K562 (cell line): Measurements from ENCODE around the gene USF2. TPM values are rescaled to one million over a fixed set of nuclear protein-coding genes. Genes with fewer than 3 reads are reported as not detected.

Experiments
- DMBX1 ChIP-seq: fragments of 250-450 bp; sonication (Bioruptor Pico); IDR thresholded peaks from 2 replicates; pipeline ENCODE4 v1.8.0; 2022; ENCODE audit warnings: inconsistent platforms, mild to moderate bottlenecking, moderate library complexity, borderline replicate concordance
- E2F6 ChIP-seq, 2 experiments: IDR thresholded peaks; 2 replicates each; pipeline ENCODE4 v1.6.1; 2011; ENCODE audit warnings: borderline replicate concordance in 1 of 2, control low read depth in 1 of 2, low read depth in 1 of 2, low read length in 1 of 2, mild to moderate bottlenecking in 1 of 2, mixed read lengths in 1 of 2, moderate library complexity in 1 of 2; ENCODE audit not compliant: insufficient read depth in 1 of 2, insufficient read length in 1 of 2, poor library complexity in 1 of 2, severe bottlenecking in 1 of 2; ENCODE audit errors: extremely low read depth in 1 of 2
- GTF2F1 ChIP-seq: IDR thresholded peaks from 2 replicates; pipeline ENCODE4 v1.6.1; 2011; ENCODE audit warnings: low read depth, low read length, improper control_type of control experiment
- HNRNPK ChIP-seq: fragments of 200-400 bp; formaldehyde crosslinking; IDR thresholded peaks from one replicate; pipeline ENCODE4 v1.6.1; 2018; ENCODE audit warnings: mild to moderate bottlenecking, low read depth, low read length; ENCODE audit not compliant: poor library complexity, severe bottlenecking
- MAFK ChIP-seq: IDR thresholded peaks from 2 replicates; pipeline ENCODE4 v1.6.1; 2011; ENCODE audit warnings: low read length, improper control_type of control experiment
- MEF2D ChIP-seq: conservative IDR thresholded peaks from 2 replicates; pipeline ENCODE4 v1.6.1; 2016; ENCODE audit warnings: low read depth, missing genetic modification characterization, missing compliant biosample characterization
- MTA3 ChIP-seq: fragments of 450-650 bp; formaldehyde crosslinking; IDR thresholded peaks from 2 replicates; pipeline ENCODE4 v1.6.1; 2017; ENCODE audit warnings: mild to moderate bottlenecking, borderline replicate concordance
- MXD1 ChIP-seq: fragments of 250-450 bp; sonication (Bioruptor Pico); IDR thresholded peaks from 2 replicates; pipeline ENCODE4 v1.8.0; 2021; ENCODE audit warnings: borderline replicate concordance, mild to moderate bottlenecking, moderate library complexity; ENCODE audit not compliant: poor library complexity, severe bottlenecking
- PURB ChIP-seq: sonication (generic); formaldehyde crosslinking; IDR thresholded peaks from 2 replicates; pipeline ENCODE4 v1.9.0; 2021; ENCODE audit warnings: low read depth, mild to moderate bottlenecking, missing genetic modification reagents
- XRCC4 ChIP-seq: IDR thresholded peaks from one replicate; pipeline ENCODE4 v1.6.1; 2011; ENCODE audit not compliant: insufficient read depth, insufficient read length; ENCODE audit errors: extremely low read depth
- ZBTB26 ChIP-seq: fragments of 450-650 bp; formaldehyde crosslinking; IDR thresholded peaks from 2 replicates; pipeline ENCODE4 v1.4.0; 2022; ENCODE audit warnings: missing genetic modification characterization
- ZC3H4 ChIP-seq: sonication (generic); formaldehyde crosslinking; IDR thresholded peaks from 2 replicates; pipeline ENCODE4 v1.9.0; 2021; ENCODE audit warnings: missing genetic modification reagents, borderline replicate concordance
- ZEB2 ChIP-seq: fragments of 450-650 bp; IDR thresholded peaks from 2 replicates; pipeline ENCODE4 v1.6.1; 2016
- ZNF324 ChIP-seq: fragments of 250-450 bp; sonication (Bioruptor Pico); IDR thresholded peaks from 2 replicates; pipeline ENCODE4 v1.4.0; 2020; ENCODE audit warnings: mild to moderate bottlenecking
- polyA plus RNA-seq, 8 experiments: library from polyadenylated mRNA; depleted of rRNA in 4 of 8; stranded (reverse) in 5 of 8; unstranded in 3 of 8; fragments of >200 nt; fragmentation: Nextera tagmentation in 2 of 8; fragmentation: Illumina TruSeq in 1 of 8; extraction: Ambion mirVana in 2 of 8; extraction: Trizol in 1 of 8; gene quantifications; 2 replicates each; pipeline versions ENCODE4 v1.2.1 to v1.2.3, GENCODE V29; 2011 to 2014; ENCODE audit warnings: inconsistent platforms in 1 of 8, missing spikeins in 1 of 8
- total RNA-seq, 7 experiments: library from RNA; depleted of rRNA in 6 of 7; stranded (reverse); fragments of >200 nt in 6 of 7; fragmentation: Illumina TruSeq in 2 of 7; extraction: Trizol in 2 of 7; gene quantifications; 2 replicates each; pipeline versions ENCODE4 v1.2.1 to v1.2.3, GENCODE V29; 2011 to 2021; ENCODE audit warnings: low replicate concordance in 1 of 7
- TF ChIP-seq, protein P1 (sequence below), 2 experiments: fragments of 450-650 bp in 1 of 2; sonication (generic) in 1 of 2; formaldehyde crosslinking in 1 of 2; IDR thresholded peaks in 1 of 2; conservative IDR thresholded peaks in 1 of 2; 2 replicates each; pipeline versions ENCODE4 v1.6.1 to v1.8.1; 2016 to 2023; ENCODE audit warnings: mild to moderate bottlenecking in 2 of 2, moderate library complexity in 2 of 2, inconsistent platforms in 1 of 2, missing genetic modification reagents in 1 of 2
- TF ChIP-seq, protein P2 (sequence below): fragments of 450-650 bp; IDR thresholded peaks from 2 replicates; pipeline ENCODE4 v1.6.1; 2017; ENCODE audit warnings: antibody characterized with exemption, mild to moderate bottlenecking
- TF ChIP-seq, protein P3 (sequence below): IDR thresholded peaks from 3 replicates; pipeline ENCODE4 v1.6.1; 2011; ENCODE audit warnings: borderline replicate concordance, mild to moderate bottlenecking; ENCODE audit not compliant: insufficient read length, insufficient read depth

USF2 gene
- total and polyA plus RNA-seq, 9 of the 15 experiments (the other 6 are each of a cell fraction or from before 2014, with no cell fraction given), result 0.27 to 93.7 (median 58.4) TPM

DNA sequence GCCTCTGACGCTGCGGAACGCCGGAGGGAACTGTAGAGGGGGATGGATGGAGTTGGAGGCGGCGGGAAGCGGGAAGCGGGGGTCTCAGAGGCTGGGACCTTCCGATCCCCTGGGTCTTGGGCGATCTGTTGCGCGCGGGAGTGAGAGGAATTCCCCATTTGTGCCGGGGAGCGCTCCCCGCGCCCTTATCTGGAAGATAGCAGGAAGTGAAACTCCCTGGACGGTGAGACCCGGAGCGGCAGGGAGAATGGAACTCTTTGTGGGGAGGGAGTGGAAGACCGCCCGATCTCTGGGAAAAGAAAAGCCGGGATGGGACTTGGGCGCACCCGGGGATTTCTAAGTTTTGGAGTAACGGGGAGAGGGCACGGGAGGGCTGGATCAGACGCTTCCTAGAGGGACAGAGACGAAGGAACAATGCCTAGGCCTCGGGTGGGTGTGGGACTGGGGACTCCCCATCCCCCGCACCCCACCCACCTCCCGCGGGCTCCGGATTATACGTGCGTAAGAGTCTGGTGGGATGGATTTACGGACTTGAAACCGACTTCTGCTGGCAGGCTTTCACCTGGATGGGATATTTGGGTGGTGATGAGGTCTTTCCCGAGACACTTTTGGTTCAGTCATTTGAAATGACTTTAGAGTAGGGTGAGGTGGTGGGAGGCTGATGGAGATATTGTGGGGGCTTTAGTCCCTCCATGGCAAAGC, 19.5 kb upstream of the USF2 start (continued):
- peak in 1 of 2 experiments; percentile 13 for TF ChIP-seq E2F6 (IDR thresholded peaks at IDR 0.05; ENCODE audit: borderline replicate concordance in 1 of 2, extremely low read depth in 1 of 2, insufficient read depth in 1 of 2, insufficient read length in 1 of 2, low read depth in 1 of 2, low read length in 1 of 2, poor library complexity in 1 of 2, severe bottlenecking in 1 of 2)
- TF ChIP-seq ZBTB26 (CRISPR knock-in tag), result no peak
- no peak for TF ChIP-seq MEF2D (tag)
- TF ChIP-seq GTF2F1, result no peak
- TF ChIP-seq ZNF324, result no peak
- no peak for TF ChIP-seq MXD1 (CRISPR knock-in tag)
- no peak for TF ChIP-seq MTA3
- TF ChIP-seq XRCC4, result no peak
- no peak for TF ChIP-seq MAFK
- TF ChIP-seq PURB (CRISPR knock-in tag), result no peak
- TF ChIP-seq ZEB2, result peak; percentile 58; the same call in 1 of the 2 replicates
- TF ChIP-seq, protein P1, sequence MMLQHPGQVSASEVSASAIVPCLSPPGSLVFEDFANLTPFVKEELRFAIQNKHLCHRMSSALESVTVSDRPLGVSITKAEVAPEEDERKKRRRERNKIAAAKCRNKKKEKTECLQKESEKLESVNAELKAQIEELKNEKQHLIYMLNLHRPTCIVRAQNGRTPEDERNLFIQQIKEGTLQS (IDR thresholded peaks at IDR 0.05), result no peak
- TF ChIP-seq, protein P1 (CRISPR knock-in tag; conservative IDR thresholded peaks at IDR 0.05), result no peak
- no peak for TF ChIP-seq ZC3H4
- TF ChIP-seq, protein P2, sequence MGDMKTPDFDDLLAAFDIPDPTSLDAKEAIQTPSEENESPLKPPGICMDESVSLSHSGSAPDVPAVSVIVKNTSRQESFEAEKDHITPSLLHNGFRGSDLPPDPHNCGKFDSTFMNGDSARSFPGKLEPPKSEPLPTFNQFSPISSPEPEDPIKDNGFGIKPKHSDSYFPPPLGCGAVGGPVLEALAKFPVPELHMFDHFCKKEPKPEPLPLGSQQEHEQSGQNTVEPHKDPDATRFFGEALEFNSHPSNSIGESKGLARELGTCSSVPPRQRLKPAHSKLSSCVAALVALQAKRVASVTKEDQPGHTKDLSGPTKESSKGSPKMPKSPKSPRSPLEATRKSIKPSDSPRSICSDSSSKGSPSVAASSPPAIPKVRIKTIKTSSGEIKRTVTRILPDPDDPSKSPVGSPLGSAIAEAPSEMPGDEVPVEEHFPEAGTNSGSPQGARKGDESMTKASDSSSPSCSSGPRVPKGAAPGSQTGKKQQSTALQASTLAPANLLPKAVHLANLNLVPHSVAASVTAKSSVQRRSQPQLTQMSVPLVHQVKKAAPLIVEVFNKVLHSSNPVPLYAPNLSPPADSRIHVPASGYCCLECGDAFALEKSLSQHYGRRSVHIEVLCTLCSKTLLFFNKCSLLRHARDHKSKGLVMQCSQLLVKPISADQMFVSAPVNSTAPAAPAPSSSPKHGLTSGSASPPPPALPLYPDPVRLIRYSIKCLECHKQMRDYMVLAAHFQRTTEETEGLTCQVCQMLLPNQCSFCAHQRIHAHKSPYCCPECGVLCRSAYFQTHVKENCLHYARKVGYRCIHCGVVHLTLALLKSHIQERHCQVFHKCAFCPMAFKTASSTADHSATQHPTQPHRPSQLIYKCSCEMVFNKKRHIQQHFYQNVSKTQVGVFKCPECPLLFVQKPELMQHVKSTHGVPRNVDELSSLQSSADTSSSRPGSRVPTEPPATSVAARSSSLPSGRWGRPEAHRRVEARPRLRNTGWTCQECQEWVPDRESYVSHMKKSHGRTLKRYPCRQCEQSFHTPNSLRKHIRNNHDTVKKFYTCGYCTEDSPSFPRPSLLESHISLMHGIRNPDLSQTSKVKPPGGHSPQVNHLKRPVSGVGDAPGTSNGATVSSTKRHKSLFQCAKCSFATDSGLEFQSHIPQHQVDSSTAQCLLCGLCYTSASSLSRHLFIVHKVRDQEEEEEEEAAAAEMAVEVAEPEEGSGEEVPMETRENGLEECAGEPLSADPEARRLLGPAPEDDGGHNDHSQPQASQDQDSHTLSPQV, result no peak
- TF ChIP-seq DMBX1 (CRISPR knock-in tag), result no peak
- no peak for TF ChIP-seq HNRNPK
- TF ChIP-seq, protein P3, sequence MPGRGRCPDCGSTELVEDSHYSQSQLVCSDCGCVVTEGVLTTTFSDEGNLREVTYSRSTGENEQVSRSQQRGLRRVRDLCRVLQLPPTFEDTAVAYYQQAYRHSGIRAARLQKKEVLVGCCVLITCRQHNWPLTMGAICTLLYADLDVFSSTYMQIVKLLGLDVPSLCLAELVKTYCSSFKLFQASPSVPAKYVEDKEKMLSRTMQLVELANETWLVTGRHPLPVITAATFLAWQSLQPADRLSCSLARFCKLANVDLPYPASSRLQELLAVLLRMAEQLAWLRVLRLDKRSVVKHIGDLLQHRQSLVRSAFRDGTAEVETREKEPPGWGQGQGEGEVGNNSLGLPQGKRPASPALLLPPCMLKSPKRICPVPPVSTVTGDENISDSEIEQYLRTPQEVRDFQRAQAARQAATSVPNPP, result no peak
